Activated CD4-positive, alpha-beta T cell treated with anti-CD3 and anti-CD28 coated beads, Interleukin-2, amount 50 U/mL, for 48 hours (primary cell): ENCODE results near the gene ZSCAN10.

ENCODE experiments used
- DNase-seq, 2 experiments: peaks; one replicate each; pipeline ENCODE4 v3.0.0-alpha.2; 2020

Gene ZSCAN10

DNA sequence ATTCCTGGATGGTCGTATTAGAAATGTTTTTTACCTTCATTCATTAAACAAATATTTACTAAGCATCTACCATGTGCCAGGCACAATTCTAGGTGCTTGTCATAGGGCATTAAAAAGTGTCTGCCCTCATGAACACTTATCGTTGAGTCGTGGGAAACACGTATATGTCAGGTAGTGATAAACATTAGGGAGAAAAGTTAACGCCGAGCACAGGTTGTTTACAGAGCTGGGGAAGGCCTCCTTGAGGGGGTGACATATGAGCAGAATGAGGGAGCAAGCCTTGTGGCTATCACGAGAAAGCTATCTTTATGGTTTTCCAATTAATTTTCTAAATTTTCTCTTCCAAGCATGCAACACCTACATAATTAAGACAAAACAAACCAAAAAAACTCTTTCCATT, 34.8 kb upstream of the ZSCAN10 start:
- DNase-seq = no peak

DNA sequence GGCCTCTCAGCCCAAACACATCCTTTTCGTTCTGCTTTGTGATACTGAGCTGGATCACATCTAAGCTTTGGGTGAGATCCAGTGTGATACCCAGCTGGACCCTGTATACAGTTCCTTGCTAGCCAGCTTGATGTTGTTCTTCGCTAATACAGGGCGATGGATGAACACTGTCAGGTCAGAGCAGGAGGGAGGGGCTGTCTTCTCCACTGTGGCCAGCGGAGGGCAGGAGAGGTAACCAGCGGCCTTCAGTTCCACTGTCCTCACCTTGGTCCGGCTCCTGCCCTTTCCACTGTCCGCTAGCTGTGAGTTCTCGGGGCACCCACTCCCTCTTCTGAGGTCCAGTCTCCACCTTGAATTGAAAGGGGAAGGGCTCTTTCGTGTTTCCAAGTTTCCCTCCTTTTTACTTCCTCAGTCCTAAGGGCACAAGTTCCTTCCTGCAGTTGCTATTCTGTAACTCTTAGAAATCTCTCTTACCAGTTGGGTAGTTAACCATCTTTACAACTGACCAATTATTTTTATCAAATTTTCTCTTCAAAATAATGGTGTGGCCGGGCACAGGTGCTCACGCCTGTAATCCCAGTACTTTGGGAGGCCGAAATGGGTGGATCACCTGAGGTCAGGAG, 32.8 kb upstream of the ZSCAN10 start:
- DNase-seq = peak; percentile 56 to 64

DNA sequence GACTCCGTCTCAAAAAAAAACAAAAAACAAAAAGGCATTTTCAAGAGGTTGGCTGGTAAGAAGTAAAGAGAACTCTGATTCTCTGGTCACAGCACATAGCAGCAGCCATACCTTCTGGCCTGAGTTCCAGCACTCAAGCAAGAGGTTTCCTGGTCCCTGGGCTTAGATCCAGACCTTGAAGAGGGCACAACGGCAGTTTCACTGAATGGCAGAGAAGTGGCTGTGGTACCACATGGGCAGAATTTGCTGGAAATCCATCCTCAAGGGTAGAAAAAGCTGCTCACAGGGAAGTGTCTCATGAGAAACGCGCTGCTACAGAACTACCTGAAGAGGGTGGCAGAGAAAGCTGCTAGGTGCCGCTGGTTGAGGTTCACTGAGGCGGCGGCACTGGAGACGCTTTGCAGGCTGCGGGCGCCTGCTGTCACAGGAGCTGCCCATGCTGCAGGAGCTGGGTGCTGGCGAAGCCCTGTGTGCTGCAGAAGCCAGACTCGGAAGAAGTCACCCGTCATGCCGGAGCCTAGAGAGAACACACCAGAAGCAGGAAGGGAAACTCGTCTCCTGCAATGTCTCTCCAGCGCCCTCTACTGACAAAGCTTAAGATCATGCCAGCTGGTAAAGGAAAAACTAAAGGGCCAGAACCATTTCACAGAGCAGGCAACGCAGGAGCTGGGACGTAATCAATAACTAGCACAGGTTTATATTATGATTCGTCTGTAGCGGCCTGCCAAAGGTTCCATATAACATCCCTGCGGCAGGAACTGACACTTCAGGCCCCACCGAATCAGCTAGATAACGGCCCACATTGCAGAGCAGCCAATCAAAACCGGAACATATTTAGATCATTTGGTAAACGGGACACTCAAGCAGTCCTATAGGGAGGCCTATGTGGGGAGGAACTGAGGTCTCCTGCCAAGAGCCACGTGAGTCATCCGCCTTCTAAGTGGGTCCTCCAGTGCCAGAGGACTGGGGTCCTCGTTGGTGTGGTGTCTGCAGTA, 30.3 kb upstream of the ZSCAN10 start:
- DNase-seq = peak; percentile 68 to 77

DNA sequence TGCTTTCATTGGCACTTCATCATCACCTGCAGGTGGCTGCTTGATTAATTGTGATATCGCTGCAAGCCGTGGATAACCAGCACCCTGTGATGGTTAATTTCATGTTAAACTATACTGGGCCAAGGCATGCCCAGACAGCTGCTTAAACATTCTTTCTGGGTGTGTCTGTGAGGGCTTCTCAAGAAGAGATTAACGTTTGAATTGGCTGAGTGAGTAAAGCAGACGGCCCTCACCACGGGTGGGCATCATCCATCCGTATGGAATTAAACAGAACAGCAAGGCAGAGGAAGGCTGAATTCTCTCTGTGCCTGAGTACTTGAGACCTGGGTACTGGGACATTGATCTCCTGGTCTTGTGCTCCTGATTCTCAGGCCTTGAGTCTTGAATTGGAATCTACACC, 28.7 kb upstream of the ZSCAN10 start:
- no peak for DNase-seq

DNA sequence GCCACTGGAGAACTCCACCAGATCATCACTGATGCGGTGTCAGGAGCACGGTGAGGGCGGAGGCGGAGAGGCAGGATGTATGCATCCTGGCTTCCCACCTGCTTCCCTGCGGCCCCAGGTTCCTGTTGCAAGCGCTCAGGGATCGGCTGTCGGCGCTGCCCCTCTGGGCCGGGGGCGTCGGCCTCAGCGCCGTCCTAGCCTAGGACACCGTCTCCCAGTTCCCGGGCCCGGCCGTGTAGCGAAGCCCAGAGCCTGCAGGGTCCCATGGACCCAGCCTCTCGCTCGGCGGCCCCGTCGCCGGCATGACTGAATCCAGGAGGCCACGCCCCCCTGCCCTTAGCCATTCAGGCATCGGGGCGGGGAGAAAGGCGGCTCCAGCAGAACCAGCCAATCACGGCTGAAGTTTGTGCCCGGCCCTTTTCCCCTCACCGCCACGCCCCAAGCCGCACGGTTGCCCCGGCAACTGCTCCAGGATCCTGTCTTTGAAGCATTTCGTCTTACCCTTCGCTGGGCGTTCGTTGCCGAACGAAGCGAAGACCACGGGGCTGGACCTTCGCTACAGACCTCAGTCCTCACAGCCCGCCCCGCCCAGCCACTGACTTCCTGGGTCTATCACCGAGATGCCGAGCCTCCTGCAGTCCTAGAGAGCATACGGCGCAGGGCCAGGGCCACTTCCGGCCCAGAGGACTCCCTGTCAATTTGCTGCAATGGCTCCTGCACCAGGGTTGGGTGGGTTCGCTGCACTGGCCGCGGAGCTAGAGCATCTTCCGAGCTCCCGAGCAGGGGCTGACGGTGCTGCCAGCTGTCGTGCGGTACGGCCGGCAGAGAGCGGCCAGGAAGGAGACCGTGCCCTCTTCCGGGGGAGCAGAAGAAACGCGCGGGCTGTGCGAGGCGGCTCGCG, 25.1 kb upstream of the ZSCAN10 start:
- DNase-seq = peak; percentile 99

DNA sequence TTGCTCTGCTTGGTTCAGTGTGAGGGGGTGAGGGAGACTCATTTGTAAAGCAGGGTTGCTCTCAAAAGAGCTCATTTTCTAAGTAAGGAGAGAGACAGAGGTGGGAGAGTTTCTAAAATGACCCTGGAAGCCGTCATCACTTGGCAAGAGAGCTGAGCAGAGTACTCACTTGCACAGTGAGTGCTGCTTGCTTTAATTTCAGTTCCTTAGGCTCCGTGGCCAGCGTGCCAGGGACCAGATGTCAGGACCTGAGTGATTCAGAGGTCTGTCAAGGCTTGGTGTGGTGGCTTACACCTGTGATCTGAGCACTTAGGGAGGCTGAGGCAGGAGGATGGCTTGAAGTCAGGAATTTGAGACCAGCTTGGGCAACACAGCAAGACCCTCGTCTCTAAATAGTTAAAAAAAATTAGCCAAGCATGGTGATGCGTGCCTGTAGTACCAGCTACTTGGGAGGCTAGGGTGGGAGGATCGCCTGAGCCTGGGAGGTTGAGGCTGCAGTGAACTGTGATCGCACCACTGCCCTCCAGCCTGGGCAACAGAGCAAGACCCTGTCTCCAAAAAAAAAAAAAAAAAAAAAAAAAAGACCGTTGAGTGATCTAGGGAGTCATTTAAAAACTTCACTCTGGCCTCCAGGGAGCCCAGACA, 24.0 kb upstream of the ZSCAN10 start:
- DNase-seq = no peak

DNA sequence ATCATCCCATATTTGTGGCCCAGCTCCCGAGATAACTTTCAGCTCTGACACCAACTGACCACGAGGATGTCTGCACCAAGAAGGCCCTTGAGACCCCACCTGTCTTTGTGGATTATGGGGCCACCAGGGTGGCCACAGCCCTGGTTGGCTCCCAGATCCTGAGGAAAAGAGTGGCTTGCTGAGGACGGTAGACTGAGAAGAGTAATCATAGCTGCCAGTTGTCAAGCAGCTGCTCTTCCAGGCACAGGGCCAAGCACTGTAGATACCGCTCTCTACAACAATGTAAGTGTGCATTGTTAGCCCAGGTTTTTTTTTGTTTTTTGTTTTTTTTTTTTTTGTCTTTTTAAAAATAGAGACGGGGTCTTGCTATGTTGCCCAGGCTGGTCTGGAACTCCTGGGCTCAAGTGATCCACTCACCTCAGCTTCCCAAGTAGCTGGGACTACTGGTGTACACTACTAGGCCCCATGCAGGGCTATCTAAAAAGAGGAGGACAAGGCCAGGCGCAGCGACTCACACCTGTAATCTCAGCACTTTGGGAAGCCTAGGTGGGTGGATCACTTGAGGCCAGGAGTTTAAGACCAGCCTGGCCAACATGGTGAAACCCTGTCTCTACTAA, 22.9 kb upstream of the ZSCAN10 start:
- DNase-seq = no peak

DNA sequence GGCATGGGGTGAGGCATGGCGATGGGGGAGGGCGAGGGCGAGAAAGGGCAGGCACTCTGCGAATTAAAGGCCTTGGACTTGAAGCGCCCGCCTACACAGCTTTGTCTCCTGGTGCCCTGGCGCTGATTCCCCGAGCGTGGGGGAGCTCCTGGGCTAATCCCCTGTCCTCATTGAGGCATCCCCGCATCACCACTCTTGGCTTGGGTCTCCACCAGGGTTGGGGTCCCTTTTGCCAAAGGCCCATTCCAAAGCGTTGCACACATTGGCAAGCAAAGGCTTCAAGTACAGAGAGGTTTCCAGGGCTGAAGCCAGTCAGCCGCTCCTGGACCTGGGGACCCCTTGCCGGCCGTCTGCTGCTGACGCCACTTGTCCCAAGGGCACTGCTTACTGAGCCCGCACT, 21.3 kb upstream of the ZSCAN10 start:
- no peak for DNase-seq

DNA sequence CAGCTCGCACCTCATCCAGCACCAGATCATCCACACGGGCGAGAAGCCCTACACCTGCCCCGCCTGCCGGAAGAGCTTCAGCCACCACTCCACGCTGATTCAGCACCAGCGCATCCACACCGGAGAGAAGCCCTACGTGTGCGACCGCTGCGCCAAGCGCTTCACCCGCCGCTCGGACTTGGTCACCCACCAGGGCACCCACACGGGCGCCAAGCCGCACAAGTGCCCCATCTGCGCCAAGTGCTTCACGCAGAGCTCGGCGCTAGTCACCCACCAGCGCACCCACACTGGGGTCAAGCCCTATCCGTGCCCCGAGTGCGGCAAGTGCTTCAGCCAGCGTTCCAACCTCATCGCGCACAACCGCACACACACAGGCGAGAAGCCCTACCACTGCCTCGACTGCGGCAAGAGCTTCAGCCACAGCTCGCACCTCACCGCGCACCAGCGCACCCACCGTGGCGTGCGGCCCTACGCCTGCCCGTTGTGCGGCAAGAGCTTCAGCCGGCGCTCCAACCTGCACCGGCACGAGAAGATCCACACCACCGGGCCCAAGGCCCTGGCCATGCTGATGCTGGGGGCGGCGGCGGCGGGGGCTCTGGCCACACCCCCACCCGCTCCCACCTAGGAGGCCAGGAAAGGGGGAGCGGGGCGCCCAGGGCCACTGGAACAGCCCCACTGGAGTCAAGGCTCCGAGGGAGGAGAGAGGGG, 20.8 kb upstream of the ZSCAN10 start:
- no peak for DNase-seq

DNA sequence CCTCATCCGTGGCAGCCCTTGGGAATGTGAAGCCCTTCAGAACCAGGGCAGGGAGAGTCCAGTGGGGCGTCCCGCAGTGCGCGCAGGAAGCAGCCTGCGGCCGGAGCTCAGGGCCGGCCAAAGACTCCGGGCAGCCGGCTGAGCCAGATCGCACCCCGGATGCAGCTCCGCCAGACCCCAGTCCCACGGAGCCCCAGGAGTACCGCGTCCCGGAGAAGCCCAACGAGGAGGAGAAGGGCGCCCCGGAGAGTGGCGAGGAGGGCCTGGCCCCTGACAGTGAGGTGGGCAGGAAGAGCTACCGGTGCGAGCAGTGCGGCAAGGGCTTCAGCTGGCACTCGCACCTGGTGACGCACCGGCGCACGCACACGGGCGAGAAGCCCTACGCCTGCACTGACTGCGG, 20.2 kb upstream of the ZSCAN10 start:
- no peak for DNase-seq

DNA sequence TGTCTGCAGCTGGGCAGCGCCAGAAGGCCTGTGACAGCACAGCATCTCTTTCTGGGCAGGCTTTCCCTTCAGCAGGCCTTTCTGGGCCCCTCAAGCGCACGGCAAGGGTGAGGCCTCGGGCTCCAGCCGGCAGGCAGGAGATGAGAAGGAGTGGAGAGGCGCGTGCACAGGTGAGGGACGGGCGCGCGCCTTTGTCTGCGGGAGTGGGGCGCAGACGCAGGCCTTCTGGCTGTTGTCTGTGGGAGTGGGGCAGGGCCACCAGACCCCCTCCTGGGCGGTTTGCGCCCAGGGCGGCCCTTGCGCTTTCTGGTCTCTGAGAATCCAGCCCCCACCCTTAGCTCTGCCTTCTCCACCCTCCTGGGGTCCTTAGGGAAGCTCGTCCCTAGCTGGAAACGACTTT, 19.8 kb upstream of the ZSCAN10 start:
- DNase-seq = no peak

DNA sequence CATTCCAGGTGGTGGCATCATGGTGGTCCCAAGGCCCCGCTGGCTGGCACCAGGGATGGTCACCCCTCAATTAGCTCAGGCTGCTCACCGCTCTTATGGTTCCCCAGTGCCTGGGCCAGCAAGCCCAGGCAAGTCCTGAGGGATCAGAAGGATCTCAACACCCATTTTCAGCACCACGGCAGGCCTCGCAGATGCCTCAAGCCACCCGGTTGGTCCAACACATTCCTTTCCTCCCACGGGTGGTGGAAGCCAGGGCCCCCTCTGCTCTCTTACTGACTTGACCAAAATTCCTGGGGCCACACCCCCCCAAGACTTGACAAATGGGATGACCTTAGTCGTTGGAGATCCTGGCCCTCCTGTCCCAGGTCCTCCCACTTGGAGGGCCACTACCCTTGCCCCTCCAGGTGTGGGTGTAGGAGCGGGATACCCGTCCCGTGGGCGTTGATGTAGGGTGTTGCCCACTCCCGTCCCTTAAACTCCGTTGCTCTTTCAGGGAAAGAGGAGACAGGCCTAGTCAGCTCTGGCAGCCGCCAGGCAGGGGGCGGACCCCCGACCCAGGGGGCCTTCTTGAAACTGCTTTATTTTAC, 19.2 kb upstream of the ZSCAN10 start:
- no peak for DNase-seq

DNA sequence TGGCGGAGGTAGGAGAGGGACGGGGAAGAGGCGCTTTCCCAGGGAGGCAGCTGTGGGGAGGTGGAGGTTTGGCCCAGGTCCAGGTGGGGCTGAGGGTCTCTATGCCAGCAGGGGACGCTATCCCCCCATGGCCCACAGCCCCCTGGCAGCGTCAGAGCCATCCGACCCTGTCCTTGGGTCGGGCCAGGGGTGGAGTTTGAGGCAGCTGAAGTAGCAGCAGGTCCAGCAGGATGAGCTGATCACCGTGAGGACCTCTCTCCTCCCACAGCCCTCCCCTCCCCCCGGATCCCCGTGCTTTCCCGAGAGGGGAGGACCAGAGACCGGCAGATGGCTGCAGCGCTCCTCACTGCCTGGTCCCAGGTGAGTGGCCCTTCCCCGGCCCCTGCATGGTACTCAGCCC, 16.5 kb upstream of the ZSCAN10 start:
- DNase-seq = no peak

DNA sequence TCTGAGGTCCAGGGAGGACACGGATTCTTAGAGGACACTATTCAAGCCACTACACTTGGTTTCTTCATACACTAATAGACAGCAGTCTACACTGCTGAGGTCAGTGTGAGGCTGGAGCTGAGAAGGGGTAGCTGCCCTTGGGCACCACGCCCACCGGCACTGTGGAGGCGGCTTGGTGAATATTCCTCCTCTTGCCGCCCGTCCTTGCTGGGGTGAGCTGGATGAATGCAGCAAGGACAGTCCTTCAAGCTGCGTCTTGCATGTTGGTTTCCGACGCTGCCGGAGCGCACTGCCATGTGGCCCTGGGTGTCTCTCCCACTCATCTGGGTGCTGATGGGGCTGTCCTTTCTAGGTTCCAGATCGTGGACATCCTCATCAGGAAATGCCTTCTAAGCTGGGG, 15.9 kb upstream of the ZSCAN10 start:
- DNase-seq = no peak

DNA sequence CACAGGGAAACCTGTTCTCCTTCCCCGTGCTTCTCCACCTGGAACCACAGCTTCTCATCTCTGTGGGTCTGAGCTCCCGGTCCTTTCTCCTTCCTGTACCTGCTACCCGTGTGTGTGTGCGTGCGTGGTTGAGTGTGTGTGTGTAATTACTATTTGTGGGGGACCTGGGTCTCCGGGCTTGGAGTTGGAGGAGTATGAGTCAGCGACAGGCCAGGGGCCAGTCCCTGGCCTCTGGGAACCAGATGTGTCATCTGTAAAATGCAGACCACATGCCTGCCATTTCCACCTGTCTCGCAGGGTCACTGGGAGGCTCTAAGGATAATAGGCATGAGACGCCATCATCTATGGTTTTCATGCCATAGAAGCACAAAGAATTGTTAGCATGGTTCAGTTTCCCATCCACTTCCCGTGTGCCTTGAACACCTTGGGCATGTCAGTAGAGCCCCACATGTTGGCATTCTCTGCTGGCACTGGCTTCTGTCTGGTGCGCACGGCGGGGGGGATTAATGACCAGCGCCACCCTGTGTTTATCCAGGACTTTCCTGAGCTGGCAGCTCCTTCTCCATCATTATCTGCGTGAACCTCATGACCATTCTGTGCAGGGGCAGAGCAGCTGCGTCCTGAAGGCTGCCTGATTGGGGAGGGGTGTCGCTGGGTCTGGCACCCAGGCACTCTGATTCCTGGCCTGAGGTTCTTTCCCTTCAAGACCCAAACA, 14.8 kb upstream of the ZSCAN10 start:
- DNase-seq = no peak

DNA sequence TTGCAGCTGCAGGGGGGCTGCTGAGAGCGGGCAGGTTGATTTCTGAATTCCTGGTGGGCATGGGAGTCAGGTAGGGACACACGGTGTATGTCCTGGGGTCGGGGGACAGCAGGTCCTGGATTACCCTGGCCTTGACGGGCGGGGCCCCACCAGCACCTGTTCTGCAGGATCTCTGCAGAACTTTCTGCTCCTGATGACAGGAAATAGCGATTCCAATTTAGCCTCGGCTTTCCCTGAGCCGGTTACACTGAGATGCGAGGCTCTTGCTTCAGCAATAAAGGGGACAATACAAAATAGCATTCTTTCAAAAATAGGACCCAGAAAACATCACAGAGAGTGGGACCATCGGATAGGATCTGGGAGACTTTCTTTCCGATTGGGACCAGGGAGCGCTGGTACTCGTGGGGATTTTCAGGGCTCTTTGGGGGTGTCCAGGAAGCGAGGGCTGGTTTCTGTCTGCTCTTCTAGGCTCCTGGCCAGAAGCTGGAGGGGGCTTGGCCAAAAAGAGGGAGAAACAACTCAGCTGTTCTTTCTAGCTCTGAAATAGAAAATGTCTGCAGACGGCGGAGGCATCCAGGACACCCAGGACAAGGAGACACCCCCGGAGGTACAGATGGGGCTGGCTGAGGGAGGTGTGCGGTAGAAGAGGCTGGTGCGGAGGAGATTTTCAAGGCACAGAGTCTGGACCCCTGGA, 13.9 kb upstream of the ZSCAN10 start:
- no peak for DNase-seq

DNA sequence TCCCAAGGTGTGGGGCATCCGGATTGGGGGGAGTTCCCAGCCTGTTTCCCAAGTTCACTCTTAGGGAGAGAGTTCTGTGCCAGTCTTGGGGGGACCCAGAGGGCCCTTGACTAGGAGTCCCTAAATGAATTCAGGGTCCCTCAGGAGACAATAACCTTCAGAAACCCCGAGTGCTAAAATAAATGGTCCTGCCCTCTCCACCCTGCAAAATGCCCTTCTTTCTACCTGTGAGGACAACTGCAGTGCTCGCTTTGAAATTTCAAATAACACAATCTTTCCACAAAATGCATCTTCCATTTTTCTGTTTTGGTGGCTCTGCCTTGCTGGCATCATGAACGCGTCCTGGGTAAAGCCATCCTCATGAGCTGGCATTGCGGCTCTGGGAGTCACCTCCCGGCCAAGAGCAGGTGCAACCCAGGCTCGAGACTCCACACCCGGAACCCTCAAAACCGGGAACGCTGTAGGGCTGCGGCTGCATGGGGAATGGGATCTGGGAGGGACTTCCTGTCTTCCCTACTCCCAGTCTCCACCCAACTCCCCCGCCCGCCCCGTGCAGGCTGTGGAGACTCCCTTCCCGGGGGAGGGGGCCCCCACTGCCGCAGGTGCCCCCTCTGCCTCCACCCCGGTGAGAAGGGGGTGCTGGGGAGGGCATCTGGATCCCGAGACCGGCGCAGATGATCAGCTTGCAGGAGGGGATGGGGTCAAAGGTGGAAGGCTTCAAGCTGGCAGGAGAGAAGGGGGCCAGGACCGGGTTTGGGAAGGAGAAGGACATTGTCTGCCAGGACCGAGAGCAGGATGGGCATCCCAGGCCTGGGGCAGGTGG, 13.2 kb upstream of the ZSCAN10 start, which contains the start of gene ZNF205:
Gene ZNF205, plus strand, starts transcription at position 529 of the 823 bp plus-strand sequence. CDS start 845 bp downstream, outside the sequence.
- DNase-seq = no peak

DNA sequence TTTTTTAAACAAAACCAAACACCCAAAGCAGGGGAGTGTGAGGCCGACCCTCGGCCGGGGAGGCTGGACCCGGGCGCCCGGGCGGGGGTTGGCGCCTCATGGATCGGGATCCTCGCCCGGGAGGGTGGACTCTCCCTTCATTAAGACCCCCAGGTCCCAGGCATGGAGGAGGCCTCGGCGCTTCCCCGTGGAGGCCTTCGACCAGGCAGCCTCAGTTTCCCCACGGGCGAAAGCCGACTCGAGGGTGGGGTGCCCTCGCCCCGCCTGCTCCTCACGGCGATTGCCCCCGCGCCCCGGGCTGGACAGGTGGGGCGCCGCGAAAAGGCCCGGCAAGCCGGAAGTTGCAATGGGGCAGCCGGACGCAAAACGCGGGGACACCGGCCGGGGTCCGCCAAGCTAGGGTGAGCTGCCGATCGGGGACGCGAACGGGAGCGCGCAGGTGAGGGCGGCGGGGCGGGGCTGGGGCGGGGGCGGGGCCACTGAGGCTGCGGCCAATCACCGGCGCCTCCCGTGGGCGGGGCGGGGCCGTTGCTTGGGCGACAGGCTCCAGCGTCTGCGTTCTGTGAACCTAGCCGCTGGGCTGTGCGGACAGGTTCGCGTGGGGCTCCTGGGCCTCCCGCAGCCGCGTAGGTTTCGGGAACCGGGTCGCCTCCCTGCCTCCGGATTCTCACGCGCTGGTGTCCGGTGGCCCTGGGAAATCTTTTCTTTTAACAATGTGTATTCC, 7.3 kb upstream of the ZSCAN10 start:
- peak; percentile 92 to 95 for DNase-seq
